HPDE6-E6E7 (cell line): Measurements from ENCODE around the gene JARID2.

Source experiments
- DNase-seq: peaks from one replicate; pipeline ENCODE4 v3.0.0; 2011; ENCODE audit warnings: missing footprints; ENCODE audit errors: extremely low spot score

JARID2 gene

GRCh38 chr6:15487262-15487661 is 241.4 kb downstream of the JARID2 start:
- no peak for DNase-seq

GRCh38 chr6:15489261-15489962 is 243.5 kb downstream of the JARID2 start:
- DNase-seq = no peak

DNA sequence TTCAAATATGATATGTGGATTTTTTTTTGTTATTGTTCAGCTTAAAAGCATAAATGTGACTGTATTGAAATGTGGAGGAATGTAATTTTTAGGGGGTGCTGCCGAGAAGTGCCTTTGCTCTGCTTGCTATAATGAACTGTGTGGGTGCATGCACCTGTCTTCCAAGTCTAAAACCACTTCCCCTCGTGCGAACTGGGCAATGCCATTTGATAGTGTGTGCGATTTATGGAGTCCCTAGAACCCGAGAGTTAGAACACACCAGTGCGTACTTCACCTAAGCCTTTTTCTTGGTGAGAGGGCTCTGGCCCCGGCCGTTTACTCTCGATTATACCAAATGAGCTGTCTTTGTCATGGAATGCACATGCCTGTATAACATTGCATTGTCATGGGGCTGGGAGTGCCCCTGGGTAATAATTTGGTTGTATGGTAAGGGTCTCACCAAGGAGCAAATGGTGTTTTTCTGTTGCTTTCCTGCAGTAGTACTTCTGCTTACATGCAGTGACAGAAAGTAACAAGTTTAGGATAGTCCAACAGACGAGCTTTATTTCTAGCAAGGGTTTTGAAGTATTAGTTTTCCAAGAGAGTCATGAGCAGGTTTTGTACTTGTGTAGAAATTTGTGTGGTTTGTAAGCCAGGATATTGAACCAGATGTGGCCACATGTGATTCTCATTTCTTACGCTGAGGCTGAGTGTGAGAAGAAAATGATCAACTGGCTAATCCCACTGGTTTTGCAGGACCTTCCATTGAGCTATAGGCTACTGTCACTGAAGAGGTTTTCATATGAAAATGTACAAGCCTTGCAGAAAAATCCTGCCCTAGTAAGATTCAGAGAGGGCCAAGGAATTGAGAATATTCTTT is 244.6 kb downstream of the JARID2 start:
- no peak for DNase-seq

DNA sequence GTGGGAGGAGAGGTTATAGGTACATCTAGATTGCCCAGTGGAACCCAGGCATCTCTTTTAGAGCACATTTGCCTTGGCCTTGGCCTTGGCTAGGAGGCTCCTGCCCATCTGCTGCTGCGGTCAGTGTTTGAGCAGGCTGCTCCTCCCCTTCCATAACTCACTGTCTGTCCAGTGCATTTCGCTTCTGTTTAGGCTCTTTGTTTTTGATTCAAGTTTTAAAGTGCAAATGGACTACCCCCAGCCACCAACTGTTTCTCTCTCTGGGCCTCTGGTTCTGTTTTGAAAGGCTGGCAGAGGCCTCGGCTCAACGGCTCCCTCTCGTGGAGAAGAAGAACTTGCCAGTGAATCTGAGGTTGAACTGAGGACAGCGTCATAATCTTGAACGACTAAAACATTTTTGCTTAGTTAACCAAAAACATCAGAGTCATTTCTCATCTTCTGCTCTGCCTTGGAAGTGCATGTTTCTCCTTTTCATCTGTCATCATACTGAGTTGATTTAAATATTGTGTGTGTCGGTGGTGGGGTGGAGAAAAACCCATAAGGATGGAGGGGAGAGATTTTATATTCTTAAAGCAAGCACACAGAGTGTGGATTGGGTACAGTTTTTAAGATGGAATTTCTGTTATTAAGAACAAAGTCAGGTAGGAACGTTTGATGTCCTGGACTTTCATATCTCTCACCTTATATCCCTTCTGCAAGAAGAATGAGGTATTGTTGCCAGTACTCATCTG is 245.6 kb downstream of the JARID2 start:
- peak; percentile 54 for DNase-seq

DNA sequence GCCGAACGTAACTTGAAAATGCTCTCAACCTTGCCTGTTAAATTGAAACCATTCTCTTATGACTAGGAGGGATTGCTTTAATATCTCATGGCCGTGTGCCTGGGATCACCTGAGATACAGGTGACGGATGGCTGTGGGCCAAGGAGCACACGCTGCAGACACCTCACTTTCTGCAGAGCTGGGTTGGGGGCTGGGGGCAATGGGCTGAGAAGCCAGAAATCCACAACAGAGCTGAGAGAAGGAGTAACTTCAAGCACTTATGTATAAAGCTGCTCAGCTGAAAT is 246.1 kb downstream of the JARID2 start:
- DNase-seq = no peak

GRCh38 chr6:15493437-15494168 is 247.7 kb downstream of the JARID2 start:
- no peak for DNase-seq

DNA sequence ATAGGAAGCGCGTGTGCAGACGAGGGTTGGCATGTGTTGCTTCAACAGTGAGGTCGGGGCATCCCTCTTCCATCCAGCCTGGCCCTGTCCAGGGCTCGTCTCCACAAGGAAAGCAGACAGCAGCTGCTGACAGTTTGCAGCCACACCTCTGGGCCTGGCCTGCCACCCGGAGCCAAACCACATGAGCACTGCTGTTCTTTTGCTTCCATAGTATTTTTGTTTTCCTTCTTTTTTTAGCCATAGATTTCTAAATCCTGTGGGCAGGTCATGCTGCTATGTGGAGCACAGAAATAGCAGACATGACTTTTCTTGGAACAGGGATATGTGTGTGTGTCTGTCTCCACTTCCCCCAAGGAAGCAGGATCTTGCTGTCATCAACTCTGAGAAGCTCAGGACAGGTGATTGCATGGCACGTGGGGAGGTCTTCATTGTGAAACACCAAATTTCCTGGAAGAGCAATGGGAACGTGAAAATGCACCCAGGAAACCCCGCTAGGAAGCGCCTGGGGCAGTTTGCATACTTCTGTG is 249.6 kb downstream of the JARID2 start:
- no peak for DNase-seq

DNA sequence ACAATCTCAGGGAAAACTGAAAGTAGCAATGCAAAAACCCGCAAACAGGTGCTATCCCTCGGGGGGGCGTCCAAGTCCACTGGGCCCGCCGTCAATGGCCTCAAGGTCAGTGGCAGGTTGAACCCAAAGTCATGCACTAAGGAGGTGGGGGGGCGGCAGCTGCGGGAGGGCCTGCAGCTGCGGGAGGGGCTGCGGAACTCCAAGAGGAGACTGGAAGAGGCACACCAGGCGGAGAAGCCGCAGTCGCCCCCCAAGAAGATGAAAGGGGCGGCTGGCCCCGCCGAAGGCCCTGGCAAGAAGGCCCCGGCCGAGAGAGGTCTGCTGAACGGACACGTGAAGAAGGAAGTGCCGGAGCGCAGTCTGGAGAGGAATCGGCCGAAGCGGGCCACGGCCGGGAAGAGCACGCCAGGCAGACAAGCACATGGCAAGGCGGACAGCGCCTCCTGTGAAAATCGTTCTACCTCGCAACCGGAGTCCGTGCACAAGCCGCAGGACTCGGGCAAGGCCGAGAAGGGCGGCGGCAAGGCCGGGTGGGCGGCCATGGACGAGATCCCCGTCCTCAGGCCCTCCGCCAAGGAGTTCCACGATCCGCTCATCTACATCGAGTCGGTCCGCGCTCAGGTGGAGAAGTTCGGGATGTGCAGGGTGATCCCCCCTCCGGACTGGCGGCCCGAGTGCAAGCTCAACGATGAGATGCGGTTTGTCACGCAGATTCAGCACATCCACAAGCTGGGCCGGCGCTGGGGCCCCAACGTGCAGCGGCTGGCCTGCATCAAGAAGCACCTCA is 250.7 kb downstream of the JARID2 start:
- DNase-seq = no peak

DNA sequence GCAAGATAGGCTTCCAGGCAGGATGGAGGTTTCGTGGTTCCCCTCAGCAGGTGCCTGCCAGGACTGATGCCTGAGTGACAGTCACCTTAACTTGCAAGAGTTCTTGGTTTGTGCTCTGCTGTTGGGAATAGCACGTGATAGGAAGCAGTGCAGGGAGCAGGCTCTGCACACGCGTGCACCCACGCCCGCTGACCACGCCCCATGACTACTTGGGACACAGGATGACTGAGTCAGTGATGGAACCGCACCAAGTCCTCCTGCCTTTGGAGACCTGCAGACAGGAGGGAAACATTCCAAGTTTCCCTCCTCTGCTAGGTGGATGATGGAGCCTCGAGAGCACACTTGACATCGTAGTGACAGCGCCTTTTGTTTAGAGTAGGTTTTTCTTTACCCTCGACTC is 252.8 kb downstream of the JARID2 start:
- peak; percentile 76 for DNase-seq

- no peak for DNase-seq
Observed at GRCh38 chr6:15499125-15499524, 253.3 kb downstream of the JARID2 start.

GRCh38 chr6:15499591-15499990 is 253.7 kb downstream of the JARID2 start:
- DNase-seq = no peak

- no peak for DNase-seq
Observed at GRCh38 chr6:15500078-15500740, 254.3 kb downstream of the JARID2 start.

GRCh38 chr6:15500901-15501825 is 255.3 kb downstream of the JARID2 start:
- no peak for DNase-seq

GRCh38 chr6:15501826-15502445 is 256.1 kb downstream of the JARID2 start:
- no peak for DNase-seq

DNA sequence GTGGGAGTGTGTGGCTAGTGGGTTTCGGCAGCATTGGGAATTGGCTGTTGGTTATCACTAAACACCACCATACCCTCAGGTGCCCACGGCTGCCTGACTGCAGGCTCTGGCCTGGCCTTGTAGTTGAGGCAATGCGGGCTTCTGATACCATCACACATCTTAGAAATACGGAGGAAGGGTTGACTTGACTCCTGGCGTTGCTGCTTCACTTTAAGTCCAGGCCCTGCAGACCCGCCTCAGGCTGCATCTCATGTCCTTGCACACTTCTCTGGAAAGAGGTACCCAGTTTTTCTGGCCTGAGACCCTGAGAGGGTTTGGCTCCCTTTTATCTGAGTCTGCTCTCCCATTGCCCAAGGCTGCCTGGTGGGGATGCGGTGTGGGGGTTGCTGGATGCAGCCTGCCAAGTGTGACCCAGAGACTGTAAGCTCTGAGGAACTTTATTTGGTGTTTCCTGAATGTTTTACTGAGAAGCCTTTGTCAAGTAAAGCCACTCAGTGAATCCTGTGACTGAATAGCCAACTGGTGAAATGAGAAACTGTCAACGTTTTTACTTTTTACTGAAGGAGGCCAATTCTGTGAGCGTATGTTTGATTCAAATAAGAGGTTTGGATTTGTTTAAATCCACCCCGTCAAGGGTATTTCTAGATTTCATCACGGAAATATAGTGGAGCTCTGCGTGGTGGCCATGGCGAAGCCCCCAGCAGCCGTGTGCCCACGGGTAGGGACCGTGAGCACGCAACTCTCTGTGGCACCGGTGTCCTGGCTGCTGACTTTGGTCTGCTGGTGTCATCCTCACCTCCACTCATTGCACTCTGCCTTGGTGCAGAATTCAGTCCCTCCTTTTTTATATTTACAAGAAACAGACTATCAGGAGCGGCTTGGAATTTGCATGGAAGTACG is 256.8 kb downstream of the JARID2 start:
- no peak for DNase-seq

DNA sequence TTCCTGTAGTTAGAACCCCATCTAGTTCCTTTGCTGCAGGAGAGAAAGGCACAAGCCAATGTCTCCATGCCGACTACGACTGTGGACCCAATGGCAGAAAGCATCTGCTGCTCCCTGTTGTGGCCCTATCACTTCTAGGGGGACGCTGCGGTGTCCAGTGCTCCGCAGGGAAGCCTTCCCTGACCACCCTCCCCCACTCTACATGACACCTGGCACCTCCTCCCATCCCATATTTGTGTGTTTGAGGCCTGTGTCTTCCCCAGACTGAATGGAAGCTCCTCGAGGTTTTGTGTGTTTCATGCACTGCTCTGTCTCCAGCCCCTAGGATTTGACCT is 257.4 kb downstream of the JARID2 start:
- DNase-seq = no peak

DNA sequence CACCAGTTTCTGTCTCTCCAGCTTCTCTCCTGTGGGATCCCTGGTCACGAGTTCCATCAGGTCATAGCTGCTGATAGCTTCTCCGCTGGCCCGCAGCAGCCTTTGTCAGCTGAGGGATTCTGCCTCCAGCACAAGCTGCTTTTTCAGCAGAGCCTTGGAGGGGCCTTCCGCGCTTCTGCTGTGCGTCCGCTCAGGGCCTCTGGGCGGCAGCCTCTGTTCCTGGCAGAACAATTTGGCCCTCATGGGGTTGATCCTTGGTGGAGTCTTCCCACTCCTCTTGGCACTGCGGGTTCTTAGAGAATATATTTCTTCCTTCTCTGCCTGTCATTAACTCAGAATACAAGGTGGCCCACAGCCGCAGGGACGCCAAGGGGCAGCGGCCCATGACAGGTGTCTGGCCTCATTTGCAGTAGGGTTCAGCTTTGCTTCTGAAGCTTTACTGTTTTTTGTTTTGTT is 258.2 kb downstream of the JARID2 start:
- no peak for DNase-seq
